Fibroblast of villous mesenchyme (primary cell): ENCODE data around the gene TBX10. TPM values are rescaled to one million over a fixed set of nuclear protein-coding genes. Genes with fewer than 3 reads are reported as not detected.

Source experiments
- DNase-seq: peaks from one replicate; pipeline ENCODE4 v3.0.0-alpha.2; 2010; ENCODE audit warnings: low read depth
- H3K4me3 ChIP-seq: 2 replicates; pipeline ENCODE4 v1.5.1; 2011; ENCODE audit warnings: low read depth, mild to moderate bottlenecking, low read length
- total RNA-seq: library from RNA; depleted of rRNA; stranded (reverse); fragments of >200 nt; gene quantifications from 2 replicates; pipeline ENCODE4 v1.2.3, GENCODE V29; 2012
- TF ChIP-seq, protein P1 (sequence below): IDR thresholded peaks from 2 replicates; pipeline ENCODE4 v1.5.1; 2012; ENCODE audit warnings: low read depth, mild to moderate bottlenecking, low read length; ENCODE audit not compliant: insufficient read depth

The TBX10 gene
- total RNA-seq, 1 donor: not detected

- DNase-seq: no peak
- no peak overlapping the region for H3K4me3 ChIP-seq
- TF ChIP-seq, protein P1, sequence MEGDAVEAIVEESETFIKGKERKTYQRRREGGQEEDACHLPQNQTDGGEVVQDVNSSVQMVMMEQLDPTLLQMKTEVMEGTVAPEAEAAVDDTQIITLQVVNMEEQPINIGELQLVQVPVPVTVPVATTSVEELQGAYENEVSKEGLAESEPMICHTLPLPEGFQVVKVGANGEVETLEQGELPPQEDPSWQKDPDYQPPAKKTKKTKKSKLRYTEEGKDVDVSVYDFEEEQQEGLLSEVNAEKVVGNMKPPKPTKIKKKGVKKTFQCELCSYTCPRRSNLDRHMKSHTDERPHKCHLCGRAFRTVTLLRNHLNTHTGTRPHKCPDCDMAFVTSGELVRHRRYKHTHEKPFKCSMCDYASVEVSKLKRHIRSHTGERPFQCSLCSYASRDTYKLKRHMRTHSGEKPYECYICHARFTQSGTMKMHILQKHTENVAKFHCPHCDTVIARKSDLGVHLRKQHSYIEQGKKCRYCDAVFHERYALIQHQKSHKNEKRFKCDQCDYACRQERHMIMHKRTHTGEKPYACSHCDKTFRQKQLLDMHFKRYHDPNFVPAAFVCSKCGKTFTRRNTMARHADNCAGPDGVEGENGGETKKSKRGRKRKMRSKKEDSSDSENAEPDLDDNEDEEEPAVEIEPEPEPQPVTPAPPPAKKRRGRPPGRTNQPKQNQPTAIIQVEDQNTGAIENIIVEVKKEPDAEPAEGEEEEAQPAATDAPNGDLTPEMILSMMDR: no peak
Measured at GRCh38 chr11:67654225-67654624, 14.7 kb upstream of the TBX10 start.

DNA sequence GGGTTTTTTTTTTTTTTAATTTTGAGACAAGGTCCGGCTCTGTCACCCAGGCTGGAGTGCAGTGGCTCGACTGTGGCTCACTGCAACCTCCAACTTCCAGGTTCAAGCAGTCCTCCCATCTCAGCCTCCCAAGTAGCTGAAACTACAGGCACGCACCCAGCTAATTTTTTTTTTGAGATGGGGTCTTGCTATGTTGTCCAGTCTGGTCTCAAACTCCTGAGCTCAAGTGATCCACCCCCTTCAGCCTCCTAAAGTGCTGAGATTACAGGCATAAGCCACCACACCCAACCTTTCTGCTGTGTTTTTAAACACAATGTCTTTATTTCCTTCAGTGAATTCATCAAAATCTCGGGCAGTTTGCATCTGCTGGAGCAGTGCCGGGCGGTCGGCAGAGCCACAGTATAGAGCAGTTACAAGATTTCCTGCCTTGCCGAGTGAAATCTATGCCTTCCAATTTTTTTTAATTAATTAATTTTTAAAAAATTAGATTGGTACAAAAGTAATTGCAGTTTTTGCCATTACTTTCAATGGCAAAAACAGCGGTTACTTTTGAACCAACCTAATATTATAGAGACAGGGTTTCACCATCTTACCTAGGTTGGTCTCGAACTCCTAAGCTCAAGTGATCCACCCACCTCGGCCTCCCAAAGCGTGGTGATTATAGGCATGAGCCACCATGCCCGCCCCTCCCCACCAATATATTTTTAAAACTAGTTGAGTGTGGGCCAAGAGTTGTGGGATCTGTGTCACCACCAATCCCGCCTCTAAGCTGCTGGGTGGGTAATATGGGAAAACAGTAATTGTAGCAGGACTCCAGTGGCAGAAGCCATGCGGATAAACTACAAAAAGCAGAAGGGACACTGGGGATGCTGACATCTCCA lies 13.6 kb upstream of the TBX10 start:
- TF ChIP-seq, protein P1: no peak
- DNase-seq: no peak

GRCh38 chr11:67651976-67652781 lies 12.6 kb upstream of the TBX10 start:
- TF ChIP-seq, protein P1: no peak
- DNase-seq: no peak
- H3K4me3 ChIP-seq: no peak overlapping the region

More for the DNA sequence above, 13.6 kb upstream of the TBX10 start:
- H3K4me3 ChIP-seq: no peak overlapping the region

DNA sequence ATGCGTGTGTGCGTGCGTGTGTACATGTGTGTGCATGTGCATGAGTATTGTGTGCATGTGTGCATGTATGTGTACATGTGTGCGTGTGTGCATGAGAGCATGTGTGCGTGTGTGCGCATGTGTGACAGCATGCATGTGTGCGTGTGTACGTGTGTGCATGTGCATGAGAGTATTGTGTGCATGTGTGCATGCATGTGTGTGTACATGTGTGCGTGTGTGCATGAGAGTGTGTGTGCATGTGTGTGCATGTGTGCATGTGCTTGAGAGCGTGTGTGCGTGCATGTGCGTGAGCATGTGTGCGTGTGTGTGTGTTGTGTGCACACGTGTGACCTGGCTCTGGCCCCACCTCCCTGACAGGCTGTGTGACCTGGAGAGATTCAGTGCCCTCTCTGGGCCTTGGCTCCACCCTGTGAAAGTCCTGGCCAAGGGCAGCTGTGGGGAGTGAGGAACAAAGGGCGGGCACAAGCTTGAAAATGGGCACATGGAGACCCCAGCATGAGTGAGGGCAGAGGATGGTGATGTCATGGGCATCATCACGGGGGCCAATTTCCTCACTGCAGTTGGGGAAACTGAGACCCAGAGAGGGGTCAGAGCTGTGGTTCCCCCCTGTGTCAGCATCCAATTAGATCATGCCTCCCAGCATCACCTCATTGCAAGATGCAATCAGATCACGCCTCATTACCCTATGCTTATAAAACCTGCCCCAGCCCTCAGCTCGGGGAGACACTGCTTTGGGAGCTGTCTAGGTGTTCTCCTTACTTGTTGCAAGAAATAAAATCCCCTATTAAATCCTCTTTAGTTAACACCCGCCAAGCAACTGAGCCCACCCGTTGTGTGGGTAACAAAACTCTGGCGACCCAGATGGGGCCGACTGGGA lies 10.3 kb upstream of the TBX10 start:
- TF ChIP-seq, protein P1: no peak
- no peak for DNase-seq
- peak overlapping the region; percentile 57 for H3K4me3 ChIP-seq

DNA sequence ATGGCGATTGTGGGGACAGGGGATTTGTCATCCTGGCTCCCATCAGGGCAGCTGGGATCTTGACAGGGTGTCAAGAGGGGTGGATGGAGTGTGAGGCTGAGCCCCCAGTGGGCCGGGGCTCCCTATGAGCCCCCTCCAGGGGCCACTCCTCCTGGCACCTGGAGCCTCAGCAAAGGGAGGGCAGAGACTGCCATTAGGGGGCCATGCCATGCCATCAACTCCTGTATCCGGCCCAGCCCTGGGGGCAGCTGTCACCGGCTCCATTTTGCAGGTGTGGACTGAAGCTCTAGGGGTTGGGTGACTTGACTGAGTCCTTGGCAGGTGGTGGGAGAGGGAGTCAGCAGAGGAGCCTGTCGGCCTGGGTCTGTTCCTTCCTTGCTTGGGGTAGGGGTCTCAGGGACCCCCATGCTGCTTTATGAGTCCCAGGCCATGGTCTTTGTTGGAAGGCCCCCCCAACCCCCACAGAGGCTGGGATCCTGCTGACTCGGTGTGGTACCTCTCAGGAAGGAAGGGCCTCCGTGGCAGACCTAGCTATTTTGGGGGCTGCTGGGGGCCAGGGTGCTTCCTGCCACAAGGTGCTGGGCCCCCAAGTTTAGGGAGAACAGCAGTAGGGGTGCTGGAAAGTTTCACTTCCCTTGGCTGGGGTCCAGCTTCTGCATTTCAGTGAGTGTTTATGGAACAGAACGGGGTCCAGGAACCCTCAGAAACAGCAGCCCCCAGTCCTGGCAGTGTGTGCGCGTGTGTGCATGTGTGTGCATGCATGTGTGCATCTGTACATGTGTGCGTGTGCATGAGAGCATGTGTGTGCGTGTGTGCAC lies 9.4 kb upstream of the TBX10 start:
- no peak for DNase-seq
- no peak overlapping the region for H3K4me3 ChIP-seq
- TF ChIP-seq, protein P1: no peak
